HepG2 (cell line): ENCODE measurements around the gene SKA2. TPM values are rescaled to one million over a fixed set of nuclear protein-coding genes. Genes with fewer than 3 reads are reported as not detected.

ENCODE experiments used
- ATAC-seq: fragments of 200-7000 bp; cut with Tn5 transposase; 3 replicates; pipeline ENCODE4 v1.9.1; 2020; ENCODE audit warnings: mild to moderate bottlenecking, moderate library complexity
- BruUV-seq: library from RNA; stranded (reverse); fragments of 400-500 nt; replicated peaks from 2 replicates; lab custom pipeline; 2021; lab: Mats Ljungman, UMichigan
- CTCF ChIA-PET: fragments of 300-600 bp; formaldehyde crosslinking; extraction: SDS; loops from one replicate; lab custom pipeline; 2021; ENCODE audit warnings: low total read pairs, inconsistent platforms, low intra/inter-chr PET ratio; lab: Yijun Ruan, JAX
- POLR2A ChIA-PET: fragments of 350-600 bp; sonication (Branson Sonifier 250); formaldehyde crosslinking; loops from one replicate; lab custom pipeline; 2020; ENCODE audit warnings: antibody characterized with exemption, inconsistent platforms; lab: Yijun Ruan, JAX
- DNase-seq: peaks from one replicate; pipeline ENCODE4 v3.0.0-alpha.2; 2015; ENCODE audit warnings: low spot score
- FAIRE-seq: peaks from 3 replicates; lab custom pipeline; 2011; peaks lifted over from hg19 to GRCh38; lab: Jason Lieb, UNC
- H2AFZ ChIP-seq: one replicate; pipeline ENCODE4 v1.6.1; 2011; ENCODE audit warnings: low read length, inconsistent platforms
- H3K27ac ChIP-seq: fragments of 300-600 bp; 3 replicates; pipeline ENCODE4 v1.8.0; 2011; ENCODE audit warnings: mixed run types, mild to moderate bottlenecking, mixed read lengths, low read length, inconsistent platforms; ENCODE audit not compliant: insufficient read depth; ENCODE audit errors: extremely low read length
- H3K27me3 ChIP-seq, 2 experiments: fragments of 200-600 bp in 1 of 2; 2 replicates in 1 of 2; 3 replicates in 1 of 2; pipeline versions ENCODE4 v1.6.0 to v1.8.0; 2011; ENCODE audit warnings: low read length in 2 of 2, mild to moderate bottlenecking in 2 of 2, moderate library complexity in 2 of 2, inconsistent platforms in 1 of 2; ENCODE audit not compliant: insufficient read depth in 2 of 2, control insufficient read depth in 1 of 2
- H3K36me3 ChIP-seq, 2 experiments: fragments of 200-600 bp in 1 of 2; replicated peaks in 1 of 2; 2 replicates in 1 of 2; 3 replicates in 1 of 2; pipeline versions ENCODE4 v1.5.1 to v1.8.0; 2011; ENCODE audit warnings: low read length in 2 of 2, inconsistent platforms in 1 of 2; ENCODE audit not compliant: insufficient read depth in 2 of 2, control insufficient read depth in 1 of 2
- H3K4me1 ChIP-seq: 2 replicates; pipeline ENCODE4 v1.5.1; 2012; ENCODE audit warnings: low read length, inconsistent platforms; ENCODE audit not compliant: insufficient read depth
- H3K4me2 ChIP-seq: 2 replicates; pipeline ENCODE4 v1.6.0; 2011; ENCODE audit warnings: low read depth, low read length, inconsistent platforms
- H3K4me3 ChIP-seq, 3 experiments: fragments of 200-600 bp in 1 of 3; sonication (generic), shearing (Covaris generic) in 1 of 3; replicated peaks in 1 of 3; 2 replicates each; pipeline ENCODE4 v1.5.1; 2011 to 2016; ENCODE audit warnings: low read length in 3 of 3, inconsistent platforms in 2 of 3, low read depth in 2 of 3, mild to moderate bottlenecking in 2 of 3, control low read depth in 1 of 3, mixed read lengths in 1 of 3; ENCODE audit not compliant: insufficient read depth in 1 of 3
- H3K79me2 ChIP-seq: one replicate; pipeline ENCODE4 v1.6.1; 2011; ENCODE audit warnings: low read length, inconsistent platforms; ENCODE audit not compliant: insufficient read depth
- H3K9ac ChIP-seq: 2 replicates; pipeline ENCODE4 v1.6.0; 2011; ENCODE audit warnings: mild to moderate bottlenecking, low read depth, low read length, inconsistent platforms; ENCODE audit not compliant: insufficient read depth
- H3K9me3 ChIP-seq: 2 replicates; pipeline ENCODE4 v1.5.1; 2012; ENCODE audit warnings: mild to moderate bottlenecking, low read length
- H4K20me1 ChIP-seq: 2 replicates; pipeline ENCODE4 v1.6.0; 2011; ENCODE audit warnings: inconsistent platforms, mild to moderate bottlenecking, low read length, moderate library complexity; ENCODE audit not compliant: insufficient read depth
- ARID2 ChIP-seq: sonication (generic); formaldehyde crosslinking; IDR thresholded peaks from 2 replicates; pipeline ENCODE4 v1.8.1; 2022; ENCODE audit warnings: mild to moderate bottlenecking, missing genetic modification reagents, borderline replicate concordance
- BRCA1 ChIP-seq: sonication (generic); formaldehyde crosslinking; IDR thresholded peaks from 2 replicates; pipeline ENCODE4 v1.4.0; 2020; ENCODE audit warnings: missing genetic modification reagents
- KDM3A ChIP-seq: IDR thresholded peaks from 2 replicates; pipeline ENCODE4 v1.6.1; 2018; ENCODE audit warnings: low read depth, missing compliant biosample characterization
- TCF7 ChIP-seq: sonication (generic); IDR thresholded peaks from 2 replicates; pipeline ENCODE4 v1.6.1; 2016; ENCODE audit warnings: antibody characterized with exemption, low read depth
- ZNF160 ChIP-seq: sonication (generic); formaldehyde crosslinking; IDR thresholded peaks from 2 replicates; pipeline ENCODE4 v1.8.0; 2022; ENCODE audit warnings: mild to moderate bottlenecking, inconsistent platforms, missing genetic modification reagents
- ZNF574 ChIP-seq: sonication (generic); formaldehyde crosslinking; IDR thresholded peaks from 2 replicates; pipeline ENCODE4 v1.4.0; 2020; ENCODE audit warnings: missing genetic modification reagents
- WGBS: methylation state at CpG from one replicate; pipeline ENCODE4 v1.1.6; 2017; ENCODE audit warnings: low lambda C conversion rate; 5-methylcytosine and 5-hydroxymethylcytosine counted together
- in situ Hi-C: cut with HindIII; loops from 2 replicates; pipeline ENCODE4 v1.10.0; 2017; ENCODE audit warnings: low pct_unique_long_range_greater_than_20kb; ENCODE audit not compliant: extremely low pct_ligation_motif_present
- intact Hi-C: fragments of 100-400 bp; cut with micrococcal nuclease; formaldehyde crosslinking; loops from one replicate; pipeline ENCODE4 v1.10.0; 2022; ENCODE audit not compliant: unreplicated experiment
- polyA plus RNA-seq, 8 experiments: library from polyadenylated mRNA; depleted of rRNA in 3 of 8; stranded (reverse) in 7 of 8; unstranded in 1 of 8; fragments of >200 nt; fragmentation: Illumina TruSeq in 4 of 8; extraction: Trizol in 4 of 8; gene quantifications; 2 replicates each; pipeline versions ENCODE4 v1.2.1 to v1.2.3, GENCODE V29; 2011 to 2016; ENCODE audit warnings: low read depth in 4 of 8, missing spikeins in 1 of 8, mixed read lengths in 1 of 8; ENCODE audit not compliant: insufficient read depth in 1 of 8
- total RNA-seq, 5 experiments: library from RNA; depleted of rRNA; stranded (reverse); fragments of >200 nt; fragmentation: Illumina TruSeq; extraction: Trizol; gene quantifications; 2 replicates each; pipeline ENCODE4 v1.2.3, GENCODE V29; 2016; ENCODE audit warnings: low read depth in 1 of 5
- TF ChIP-seq, protein P1 (sequence below): sonication (generic); formaldehyde crosslinking; IDR thresholded peaks from 2 replicates; pipeline ENCODE4 v1.5.0; 2020; ENCODE audit warnings: missing genetic modification reagents

Gene SKA2
- total and polyA plus RNA-seq, 2 of the 13 experiments (the other 11 are each of a cell fraction or from before 2014, with no cell fraction given): 18.6 to 91.8 TPM

GRCh38 chr17:59121901-59122480 is 33.0 kb downstream of the SKA2 start:
- Histone ChIP-seq H3K79me2 (no peaks in the 10 kb centered on the region), H3K4me1 (no peaks in the 10 kb centered on the region), H3K4me2 (no peak overlapping the region), H3K9me3 (no peaks in the 10 kb centered on the region), H3K27ac (no peak overlapping the region), H3K4me3 (no peak overlapping the region), H3K9ac (no peak overlapping the region), H2AFZ (no peak overlapping the region), H3K27me3 (no peaks in the 10 kb centered on the region), H4K20me1 (no peaks in the 10 kb centered on the region), H3K36me3 (peaks cover 3 to 34% of the 10 kb centered on the region in 2 experiments)
- in situ Hi-C loops (no loop called here), intact Hi-C loops (no loop called here)
- POLR2A ChIA-PET: no interaction called here
- BruUV-seq: no TSS peak
- FAIRE-seq (no peak), ATAC-seq (no peak), DNase-seq (no peak)
- no peak for TF ChIP-seq BRCA1 (CRISPR knock-in tag)
- TF ChIP-seq, protein P1, sequence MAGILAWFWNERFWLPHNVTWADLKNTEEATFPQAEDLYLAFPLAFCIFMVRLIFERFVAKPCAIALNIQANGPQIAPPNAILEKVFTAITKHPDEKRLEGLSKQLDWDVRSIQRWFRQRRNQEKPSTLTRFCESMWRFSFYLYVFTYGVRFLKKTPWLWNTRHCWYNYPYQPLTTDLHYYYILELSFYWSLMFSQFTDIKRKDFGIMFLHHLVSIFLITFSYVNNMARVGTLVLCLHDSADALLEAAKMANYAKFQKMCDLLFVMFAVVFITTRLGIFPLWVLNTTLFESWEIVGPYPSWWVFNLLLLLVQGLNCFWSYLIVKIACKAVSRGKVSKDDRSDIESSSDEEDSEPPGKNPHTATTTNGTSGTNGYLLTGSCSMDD (CRISPR knock-in tag): no peak
- TF ChIP-seq ZNF160 (CRISPR knock-in tag): no peak
- TF ChIP-seq ARID2 (CRISPR knock-in tag): no peak
- TF ChIP-seq KDM3A: no peak
- no peak for TF ChIP-seq ZNF574 (CRISPR knock-in tag)
- no peak for TF ChIP-seq TCF7
- CTCF ChIA-PET: no interaction called here
- WGBS: over 99% methylated on average over 9 of the region's 9 CpGs
